PC-3 (cell line): ENCODE data around the gene EPHB2.

Experiments
- CTCF ChIP-seq: fragments of 300-600 bp; sonication (generic); conservative IDR thresholded peaks from 2 replicates; pipeline ENCODE4 v1.5.1; 2017; ENCODE audit warnings: antibody characterized with exemption, low read depth, mild to moderate bottlenecking, low read length
- EZH2 ChIP-seq: fragments of 300-600 bp; sonication (generic); IDR thresholded peaks from one replicate; pipeline ENCODE4 v1.6.1; 2017; ENCODE audit warnings: antibody characterized with exemption, mild to moderate bottlenecking, low read length; ENCODE audit not compliant: unreplicated experiment
- EZH2phosphoT487 ChIP-seq: fragments of 300-600 bp; sonication (generic); IDR thresholded peaks from 2 replicates; pipeline ENCODE4 v1.6.1; 2018; ENCODE audit warnings: mild to moderate bottlenecking, antibody characterized with exemption, low read length, borderline replicate concordance

GRCh38 chr1:22784737-22785136 is 74.1 kb downstream of the EPHB2 start:
- TF ChIP-seq CTCF (no peak), EZH2 (no peak), EZH2phosphoT487 (no peak)
